Fibroblast of peridontal ligament (primary cell): ENCODE data around the gene EDNRB.
"Not testable (repeated sequence)": the region's sequence is repeated elsewhere in the genome, so short reads cannot be mapped to it uniquely, and the experiment has no call there.

Experiments
- DNase-seq: peaks from one replicate; pipeline ENCODE4 v3.0.0-alpha.2; 2010; ENCODE audit errors: extremely low read depth

Gene EDNRB

GRCh38 chr13:77918391-77919245, at the start of gene EDNRB:
EDNRB (minus strand) TSS chr13:77918831; CDS start chr13:77918573, 258 bp downstream.
- DNase-seq = peak; percentile 25

GRCh38 chr13:77966671-77967070, 48.0 kb upstream of the EDNRB start:
- no peak for DNase-seq

- no peak for DNase-seq
Observed at GRCh38 chr13:77952737-77953136, 34.1 kb upstream of the EDNRB start.

GRCh38 chr13:77952276-77952675, 33.6 kb upstream of the EDNRB start:
- no peak for DNase-seq

GRCh38 chr13:77946522-77946921, 27.9 kb upstream of the EDNRB start:
- no peak for DNase-seq

GRCh38 chr13:77935063-77935462, 16.4 kb upstream of the EDNRB start:
- DNase-seq = not testable (repeated sequence)

- no peak for DNase-seq
Observed at GRCh38 chr13:77930430-77930829, 11.8 kb upstream of the EDNRB start.

- DNase-seq = no peak
Observed at GRCh38 chr13:77928909-77929308, 10.3 kb upstream of the EDNRB start.

GRCh38 chr13:77925616-77926015, 7.0 kb upstream of the EDNRB start:
- DNase-seq = no peak

GRCh38 chr13:77919921-77920294, 1.3 kb upstream of the EDNRB start:
- no peak for DNase-seq

GRCh38 chr13:77919246-77919920, 752 bp upstream of the EDNRB start:
- DNase-seq = peak; percentile 8

- peak; percentile 6 for DNase-seq
Observed at GRCh38 chr13:77916488-77916887, 2.1 kb downstream of the EDNRB start.

- no peak for DNase-seq
Observed at GRCh38 chr13:77915686-77916085, 2.9 kb downstream of the EDNRB start.

- no peak for DNase-seq
Observed at GRCh38 chr13:77913003-77913402, 5.6 kb downstream of the EDNRB start.

- DNase-seq = no peak
Observed at GRCh38 chr13:77911751-77912150, 6.9 kb downstream of the EDNRB start.

GRCh38 chr13:77909827-77910226, 8.8 kb downstream of the EDNRB start:
- DNase-seq = no peak

GRCh38 chr13:77908531-77908930, 10.1 kb downstream of the EDNRB start:
- DNase-seq = no peak

- DNase-seq = peak; percentile 7
Observed at GRCh38 chr13:77907666-77908341, 10.8 kb downstream of the EDNRB start.

- DNase-seq = no peak
Observed at GRCh38 chr13:77904031-77904430, 14.6 kb downstream of the EDNRB start.

GRCh38 chr13:77903435-77903834, 15.2 kb downstream of the EDNRB start:
- DNase-seq = no peak

GRCh38 chr13:77902319-77902963, 16.2 kb downstream of the EDNRB start:
- DNase-seq = no peak

GRCh38 chr13:77898097-77898496, 20.5 kb downstream of the EDNRB start:
- DNase-seq = no peak
